Endothelial cell of umbilical vein (primary cell): Measurements from ENCODE around the gene CD27. TPM values are rescaled to one million over a fixed set of nuclear protein-coding genes. Genes with fewer than 3 reads are reported as not detected.

Experiments used
- BruUV-seq: library from RNA; stranded (reverse); fragments of 400-500 nt; replicated peaks from 2 replicates; lab custom pipeline; 2021; lab: Mats Ljungman, UMichigan
- CTCF ChIA-PET: fragments of 300-600, 350-600 bp; sonication (Branson Sonifier 250); formaldehyde crosslinking; loops from one replicate; lab custom pipeline; 2021; ENCODE audit warnings: antibody characterized with exemption, inconsistent platforms; lab: Charles Lee
- POLR2A ChIA-PET: fragments of 300-600, 350-600 bp; sonication (Branson Sonifier 250); formaldehyde crosslinking; loops from one replicate; lab custom pipeline; 2021; ENCODE audit warnings: antibody characterized with exemption, inconsistent platforms; lab: Charles Lee
- DNase-seq: peaks from one replicate; pipeline ENCODE4 v3.0.0-alpha.2; 2011; ENCODE audit warnings: low read depth, low spot score
- FAIRE-seq: peaks from 2 replicates; lab custom pipeline; 2011; peaks lifted over from hg19 to GRCh38; lab: Jason Lieb, UNC
- H2AFZ ChIP-seq: 2 replicates; pipeline ENCODE4 v1.6.0; 2012; ENCODE audit warnings: low read depth, low read length, control low read depth, inconsistent platforms
- H3K27ac ChIP-seq: 2 replicates; pipeline ENCODE4 v1.5.1; 2011; ENCODE audit warnings: low read depth, mild to moderate bottlenecking, control low read depth, low read length, moderate library complexity; ENCODE audit not compliant: insufficient read depth
- H3K27me3 ChIP-seq, 2 experiments: 2 replicates each; pipeline versions ENCODE4 v1.6.0 to v1.6.1; 2011; ENCODE audit warnings: low read length in 2 of 2, mixed read lengths in 1 of 2; ENCODE audit not compliant: control insufficient read depth in 2 of 2, insufficient read depth in 2 of 2
- H3K36me3 ChIP-seq, 2 experiments: 2 replicates in 1 of 2; 3 replicates in 1 of 2; pipeline ENCODE4 v1.5.1; 2011; ENCODE audit warnings: low read length in 2 of 2, mild to moderate bottlenecking in 1 of 2, moderate library complexity in 1 of 2; ENCODE audit not compliant: control insufficient read depth in 2 of 2, insufficient read depth in 2 of 2; ENCODE audit errors: extremely low read depth in 1 of 2
- H3K4me1 ChIP-seq: 3 replicates; pipeline ENCODE4 v1.5.1; 2011; ENCODE audit warnings: mild to moderate bottlenecking, low read length; ENCODE audit not compliant: control insufficient read depth, insufficient read depth; ENCODE audit errors: extremely low read depth
- H3K4me2 ChIP-seq: 2 replicates; pipeline ENCODE4 v1.6.1; 2011; ENCODE audit warnings: low read length, control low read depth, mixed read lengths; ENCODE audit not compliant: insufficient read depth
- H3K4me3 ChIP-seq, 3 experiments: fragments of 200-600 bp in 1 of 3; sonication (generic), shearing (Covaris generic) in 1 of 3; replicated peaks in 1 of 3; 2 replicates each; pipeline ENCODE4 v1.5.1; 2011 to 2016; ENCODE audit warnings: control low read depth in 3 of 3, low read length in 3 of 3, mild to moderate bottlenecking in 2 of 3, inconsistent platforms in 1 of 3, low read depth in 1 of 3, moderate library complexity in 1 of 3; ENCODE audit not compliant: insufficient read depth in 1 of 3
- H3K79me2 ChIP-seq: 2 replicates; pipeline ENCODE4 v1.6.0; 2012; ENCODE audit warnings: low read length, inconsistent platforms; ENCODE audit not compliant: control insufficient read depth, insufficient read depth
- H3K9ac ChIP-seq: replicated peaks from 2 replicates; pipeline ENCODE3; 2011; ENCODE audit warnings: low read length, control low read depth; ENCODE audit not compliant: insufficient read depth; ENCODE audit errors: extremely low read depth
- H3K9me1 ChIP-seq: replicated peaks from 3 replicates; pipeline ENCODE4 v1.6.0; 2011; ENCODE audit warnings: mild to moderate bottlenecking, low read length; ENCODE audit not compliant: control insufficient read depth, insufficient read depth; ENCODE audit errors: extremely low read depth
- H3K9me3 ChIP-seq: replicated peaks from 2 replicates; pipeline ENCODE4 v1.5.1; 2012; ENCODE audit warnings: low read length, inconsistent platforms; ENCODE audit not compliant: control insufficient read depth, insufficient read depth
- H4K20me1 ChIP-seq: replicated peaks from 2 replicates; pipeline ENCODE3; 2011; ENCODE audit warnings: mild to moderate bottlenecking, low read length; ENCODE audit not compliant: control insufficient read depth, insufficient read depth; ENCODE audit errors: extremely low read depth
- CTCF ChIP-seq, 2 donors: IDR thresholded peaks; 1 replicate in 1 of 2; 2 replicates in 1 of 2; pipeline ENCODE4 v1.5.1; 2011; ENCODE audit warnings: low read length in 2 of 2, mild to moderate bottlenecking in 2 of 2, moderate library complexity in 2 of 2, control low read depth in 1 of 2, inconsistent platforms in 1 of 2, low read depth in 1 of 2; ENCODE audit not compliant: insufficient read depth in 1 of 2; ENCODE audit errors: extremely low read depth in 1 of 2
- EZH2 ChIP-seq: IDR thresholded peaks from 2 replicates; pipeline ENCODE4 v1.6.1; 2012; ENCODE audit warnings: borderline replicate concordance, low read depth, mild to moderate bottlenecking, moderate library complexity, low read length, inconsistent platforms; ENCODE audit not compliant: severe bottlenecking
- FOS ChIP-seq: IDR thresholded peaks from 2 replicates; pipeline ENCODE4 v1.6.1; 2011; ENCODE audit warnings: mild to moderate bottlenecking, low read length, moderate library complexity, borderline replicate concordance; ENCODE audit not compliant: insufficient read depth
- GATA2 ChIP-seq: IDR thresholded peaks from 2 replicates; pipeline ENCODE4 v1.7.0; 2011; ENCODE audit warnings: low read depth, mild to moderate bottlenecking, moderate library complexity, mixed read lengths, low read length; ENCODE audit not compliant: insufficient read length, insufficient read depth
- JUN ChIP-seq: IDR thresholded peaks from 2 replicates; pipeline ENCODE4 v1.6.1; 2011; ENCODE audit warnings: borderline replicate concordance, low read depth; ENCODE audit not compliant: insufficient read length, insufficient read depth
- MAX ChIP-seq: IDR thresholded peaks from 2 replicates; pipeline ENCODE4 v1.6.1; 2011; ENCODE audit not compliant: insufficient read depth, insufficient read length
- MYC ChIP-seq: IDR thresholded peaks from one replicate; pipeline ENCODE4 v1.6.1; 2011; ENCODE audit warnings: mild to moderate bottlenecking, low read depth, low read length
- POLR2A ChIP-seq: IDR thresholded peaks from 2 replicates; pipeline ENCODE4 v1.6.1; 2012; ENCODE audit warnings: low read depth, mild to moderate bottlenecking, control low read depth, low read length
- POLR2AphosphoS5 ChIP-seq: IDR thresholded peaks from 2 replicates; pipeline ENCODE4 v1.6.1; 2012; ENCODE audit warnings: low read depth, mild to moderate bottlenecking, control low read depth, low read length, moderate library complexity; ENCODE audit not compliant: insufficient read depth
- dilution Hi-C: fragments of 300-500 bp; cut with MboI; formaldehyde crosslinking; loops from one replicate; pipeline ENCODE4 v1.15.0; 2019; ENCODE audit warnings: low sequenced_read_pairs; ENCODE audit not compliant: extremely low pct_ligation_motif_present
- intact Hi-C: fragments of 100-400 bp; cut with micrococcal nuclease; formaldehyde crosslinking; loops from one replicate; pipeline ENCODE4 v1.10.0; 2022
- polyA plus RNA-seq, 4 experiments: library from polyadenylated mRNA; depleted of rRNA in 3 of 4; stranded (reverse) in 3 of 4; unstranded in 1 of 4; fragments of >200 nt; gene quantifications; 2 replicates each; pipeline versions ENCODE4 v1.2.1 to v1.2.3, GENCODE V29; 2011 to 2012; ENCODE audit warnings: missing spikeins in 1 of 4
- total RNA-seq: library from RNA; stranded (reverse); gene quantifications from 2 replicates; pipeline ENCODE4 v1.2.3, GENCODE V29; 2021

The CD27 gene
- total and polyA plus RNA-seq, 2 donors (not counting 3 experiments of a cell fraction or from before 2014, with no cell fraction given) = not detected

- FAIRE-seq = no peak
- DNase-seq = no peak
- H3K9ac ChIP-seq = no peak overlapping the region
- dilution Hi-C loops (no loop called here), intact Hi-C loops (no loop called here)
- POLR2A ChIA-PET = no interaction called here
- no peaks in the 10 kb centered on the region for H4K20me1 ChIP-seq
- no peak overlapping the region for H3K27ac ChIP-seq
- H3K9me1 ChIP-seq = no peaks in the 10 kb centered on the region
- H3K4me1 ChIP-seq = no peaks in the 10 kb centered on the region
- H2AFZ ChIP-seq = no peak overlapping the region
- no TSS peak for BruUV-seq
- H3K36me3 ChIP-seq = no peaks in the 10 kb centered on the region
- no peaks in the 10 kb centered on the region for H3K27me3 ChIP-seq
- CTCF ChIA-PET = interaction anchor here (1.1 to 1.5 kb wide), 2 partner anchors 19 to 61 kb away, joined by 4 to 6 read pairs; no protein-coding TSS in a partner anchor
- no peaks in the 10 kb centered on the region for H3K79me2 ChIP-seq
- no peak for TF ChIP-seq POLR2A
- no peak for TF ChIP-seq MYC
- TF ChIP-seq JUN = no peak
- no peak for TF ChIP-seq CTCF (IDR thresholded peaks at IDR 0.05; ENCODE audit: extremely low read depth in 1 of 2, insufficient read depth in 1 of 2, low read depth in 1 of 2, low read length in 2 of 2)
- TF ChIP-seq GATA2 = no peak
- TF ChIP-seq FOS = no peak
- TF ChIP-seq EZH2 = no peak
- TF ChIP-seq POLR2AphosphoS5 = no peak
- TF ChIP-seq MAX = no peak
- no peak overlapping the region for H3K4me3 ChIP-seq
- H3K4me2 ChIP-seq = no peak overlapping the region
- H3K9me3 ChIP-seq = no peaks in the 10 kb centered on the region
These were observed 40.4 kb upstream of the CD27 start for GRCh38 chr12:6404390-6404789.
